SK-N-SH (cell line): ENCODE measurements around the gene NDUFAF4. TPM values are rescaled to one million over a fixed set of nuclear protein-coding genes. Genes with fewer than 3 reads are reported as not detected.

Source experiments
- CTCF ChIA-PET: fragments of 300-600, 350-600 bp; formaldehyde crosslinking; extraction: SDS; loops from one replicate; lab custom pipeline; 2021; lab: Yijun Ruan, JAX
- POLR2A ChIA-PET: fragments of 350-600 bp; sonication (Branson Sonifier 250); formaldehyde crosslinking; extraction: SDS; loops from one replicate; lab custom pipeline; 2020; ENCODE audit warnings: antibody characterized with exemption, inconsistent platforms; lab: Yijun Ruan, JAX
- DNase-seq: peaks from one replicate; pipeline ENCODE4 v3.0.0; 2012
- H2AFZ ChIP-seq: fragments of 200-600 bp; sonication (generic); 2 replicates; pipeline ENCODE4 v1.8.1; 2016; ENCODE audit warnings: antibody characterized with exemption, mild to moderate bottlenecking, low read depth
- H3F3A ChIP-seq: fragments of 200-600 bp; sonication (generic); replicated peaks from 2 replicates; pipeline ENCODE3; 2016; ENCODE audit warnings: antibody characterized with exemption, mild to moderate bottlenecking; ENCODE audit not compliant: insufficient read depth
- H3K27ac ChIP-seq, 2 experiments: fragments of 200-500 bp in 1 of 2; fragments of 200-600 bp in 1 of 2; sonication (Bioruptor generic) in 1 of 2; sonication (generic), shearing (Covaris generic) in 1 of 2; 2 replicates each; pipeline versions ENCODE4 v1.5.1 to v1.6.1; 2014 to 2016; ENCODE audit warnings: low read depth in 2 of 2, inconsistent platforms in 1 of 2, low read length in 1 of 2, mild to moderate bottlenecking in 1 of 2, mixed read lengths in 1 of 2
- H3K27me3 ChIP-seq: fragments of 200-600 bp; sonication (generic), shearing (Covaris generic); 2 replicates; pipeline ENCODE4 v1.6.1; 2016; ENCODE audit warnings: mixed run types; ENCODE audit not compliant: insufficient read depth
- H3K36me3 ChIP-seq, 2 experiments: fragments of 200-500 bp in 1 of 2; fragments of 200-600 bp in 1 of 2; sonication (Bioruptor generic) in 1 of 2; sonication (generic) in 1 of 2; replicated peaks in 1 of 2; 2 replicates each; pipeline versions ENCODE3 to v1.5.1; 2014 to 2016; ENCODE audit warnings: low read length in 1 of 2, mild to moderate bottlenecking in 1 of 2; ENCODE audit not compliant: insufficient read depth in 2 of 2, control insufficient read depth in 1 of 2
- H3K4me1 ChIP-seq, 2 experiments: fragments of 200-500 bp in 1 of 2; fragments of 200-600 bp in 1 of 2; sonication (Bioruptor generic) in 1 of 2; sonication (generic), shearing (Covaris generic) in 1 of 2; 2 replicates each; pipeline versions ENCODE4 v1.5.1 to v1.6.1; 2014 to 2016; ENCODE audit warnings: low read depth in 1 of 2, low read length in 1 of 2, mixed run types in 1 of 2; ENCODE audit not compliant: insufficient read depth in 2 of 2, control insufficient read depth in 1 of 2
- H3K4me2 ChIP-seq: fragments of 200-600 bp; sonication (generic), shearing (Covaris generic); 2 replicates; pipeline ENCODE4 v1.6.1; 2017; ENCODE audit warnings: mixed run types
- H3K4me3 ChIP-seq, 2 experiments: fragments of 200-500 bp in 1 of 2; fragments of 200-600 bp in 1 of 2; sonication (Bioruptor generic) in 1 of 2; sonication (generic), shearing (Covaris generic) in 1 of 2; 2 replicates each; pipeline versions ENCODE4 v1.5.1 to v1.8.1; 2014 to 2016; ENCODE audit warnings: low read depth in 2 of 2, inconsistent platforms in 1 of 2, low read length in 1 of 2, mild to moderate bottlenecking in 1 of 2, mixed read lengths in 1 of 2, moderate library complexity in 1 of 2
- H3K79me2 ChIP-seq: fragments of 200-600 bp; sonication (generic); 2 replicates; pipeline ENCODE4 v1.8.1; 2017; ENCODE audit warnings: mild to moderate bottlenecking; ENCODE audit not compliant: insufficient read depth
- H3K9ac ChIP-seq: fragments of 200-600 bp; sonication (generic); 2 replicates; pipeline ENCODE4 v1.6.1; 2017; ENCODE audit warnings: mixed run types
- H3K9me2 ChIP-seq: fragments of 200-600 bp; sonication (generic); 2 replicates; pipeline ENCODE4 v1.6.1; 2017; ENCODE audit warnings: mixed run types
- H3K9me3 ChIP-seq: fragments of 200-600 bp; sonication (generic); 2 replicates; pipeline ENCODE4 v1.6.1; 2017; ENCODE audit warnings: mixed run types, mild to moderate bottlenecking, moderate library complexity
- H4K20me1 ChIP-seq: fragments of 200-600 bp; sonication (generic); 2 replicates; pipeline ENCODE4 v1.6.1; 2017; ENCODE audit warnings: mild to moderate bottlenecking, mixed run types; ENCODE audit not compliant: insufficient read depth
- CTCF ChIP-seq: fragments of 200-600 bp; sonication (generic); IDR thresholded peaks from 2 replicates; pipeline ENCODE4 v1.6.1; 2017; ENCODE audit warnings: antibody characterized with exemption, mild to moderate bottlenecking, moderate library complexity
- ELF1 ChIP-seq: IDR thresholded peaks from 2 replicates; pipeline ENCODE4 v1.4.0; 2012
- FOSL2 ChIP-seq: IDR thresholded peaks from 2 replicates; pipeline ENCODE4 v1.4.0; 2012; ENCODE audit warnings: low read depth, mild to moderate bottlenecking, moderate library complexity, borderline replicate concordance
- FOXJ3 ChIP-seq: sonication (generic); formaldehyde crosslinking; IDR thresholded peaks from 2 replicates; pipeline ENCODE4 v1.5.1; 2020; ENCODE audit warnings: mild to moderate bottlenecking, missing genetic modification reagents
- JUND ChIP-seq: IDR thresholded peaks from 2 replicates; pipeline ENCODE4 v1.4.0; 2012
- MEF2A ChIP-seq: IDR thresholded peaks from 2 replicates; pipeline ENCODE4 v1.4.0; 2012; ENCODE audit warnings: low read depth, borderline replicate concordance
- POLR2AphosphoS5 ChIP-seq: IDR thresholded peaks from 2 replicates; pipeline ENCODE4 v1.6.1; 2012; ENCODE audit warnings: low read depth, low read length
- RAD21 ChIP-seq: IDR thresholded peaks from 2 replicates; pipeline ENCODE4 v1.6.1; 2012; ENCODE audit warnings: mild to moderate bottlenecking, low read length
- RCOR1 ChIP-seq: fragments of 150-350 bp; IDR thresholded peaks from 2 replicates; pipeline ENCODE4 v1.6.1; 2017; ENCODE audit warnings: antibody characterized with exemption, low read length
- SMC3 ChIP-seq: IDR thresholded peaks from 2 replicates; pipeline ENCODE4 v1.6.1; 2012; ENCODE audit warnings: low read depth, low read length, improper control_type of control experiment
- TAF1 ChIP-seq: IDR thresholded peaks from 2 replicates; pipeline ENCODE4 v1.6.1; 2012; ENCODE audit warnings: low read depth, mild to moderate bottlenecking, low read length, moderate library complexity, borderline replicate concordance
- USF2 ChIP-seq: fragments of 150-350 bp; IDR thresholded peaks from 2 replicates; pipeline ENCODE4 v1.6.1; 2017; ENCODE audit warnings: antibody characterized with exemption, low read length, low read depth, borderline replicate concordance
- WGBS: methylation state at CpG from one replicate; pipeline ENCODE4 v1.1.6; 2017; ENCODE audit warnings: low lambda C conversion rate; 5-methylcytosine and 5-hydroxymethylcytosine counted together
- polyA plus RNA-seq, 3 experiments: library from polyadenylated mRNA; depleted of rRNA; stranded (reverse); fragments of >200 nt; gene quantifications; 2 replicates each; pipeline ENCODE4 v1.2.3, GENCODE V29; 2012
- TF ChIP-seq, protein P1 (sequence below): IDR thresholded peaks from 2 replicates; pipeline ENCODE4 v1.4.0; 2012; ENCODE audit warnings: low read depth, borderline replicate concordance
- TF ChIP-seq, protein P2 (sequence below): fragments of 150-350 bp; IDR thresholded peaks from 2 replicates; pipeline ENCODE4 v1.6.1; 2016; ENCODE audit warnings: mild to moderate bottlenecking, low read depth, low read length

NDUFAF4 gene
- polyA plus RNA-seq, 1 of the 3 experiments (the other 2 are of a cell fraction) = 16.7 TPM

GRCh38 chr6:96899019-96899418, 1.3 kb upstream of the NDUFAF4 start:
- H3F3A ChIP-seq = peaks cover 8% of the 10 kb centered on the region
- CTCF ChIA-PET = interaction anchor here (0.6 to 4.9 kb wide), 36 partner anchors 9 to 845 kb away, joined by 3 to 120 read pairs (median 6); partner anchors contain the start of gene GPR63
- H3K4me3 ChIP-seq = peak overlapping the region in 1 of 2 experiments; percentile 95; a peak in 2 of 4 replicates
- TF ChIP-seq POLR2AphosphoS5 = no peak
- TF ChIP-seq JUND = no peak
- TF ChIP-seq RAD21 = peak; percentile 88
- TF ChIP-seq SMC3 = peak; percentile 85
- TF ChIP-seq CTCF = peak; percentile 79
- TF ChIP-seq, all 33 proteins: peak for 3
- peak; percentile 19 for DNase-seq
- peaks cover 6 to 15% of the 10 kb centered on the region in 2 experiments; a peak in 3 of 4 replicates for H3K4me1 ChIP-seq
- H3K79me2 ChIP-seq = peaks cover 31% of the 10 kb centered on the region
- H3K36me3 ChIP-seq = peaks cover 15 to 24% of the 10 kb centered on the region in 2 experiments
- peak overlapping the region; percentile 100; the same call in 1 of the 2 replicates for H2AFZ ChIP-seq
- no peaks in the 10 kb centered on the region for H3K27me3 ChIP-seq
- H3K9ac ChIP-seq = peak overlapping the region; percentile 62; the same call in 1 of the 2 replicates
- no peaks in the 10 kb centered on the region for H3K9me3 ChIP-seq
- H3K4me2 ChIP-seq = peak overlapping the region; percentile 79
- WGBS = 15% methylated on average over 3 of the region's 3 CpGs
- no peaks in the 10 kb centered on the region for H4K20me1 ChIP-seq
- H3K27ac ChIP-seq = peak overlapping the region; percentile 81 to 84; a peak in 3 of 4 replicates
- H3K9me2 ChIP-seq = no peaks in the 10 kb centered on the region
- POLR2A ChIA-PET = no interaction called here

GRCh38 chr6:96898241-96898851, 655 bp upstream of the NDUFAF4 start:
- ChIA-PET POLR2A (no interaction called here), CTCF (interaction anchor here (0.5 to 4.9 kb wide), 41 partner anchors 10 to 845 kb away, joined by 3 to 120 read pairs (median 5); partner anchors contain the start of gene GPR63)
- Histone ChIP-seq H3K79me2 (peaks cover 35% of the 10 kb centered on the region), H2AFZ (peak overlapping the region; percentile 100), H3K9me3 (no peaks in the 10 kb centered on the region), H3K4me3 (peak overlapping the region; percentile 95), H3K9ac (peak overlapping the region; percentile 62), H4K20me1 (no peaks in the 10 kb centered on the region), H3K27ac (peak overlapping the region; percentile 81 to 84), H3K4me2 (peak overlapping the region; percentile 79), H3K4me1 (peaks cover 6 to 15% of the 10 kb centered on the region in 2 experiments; a peak in 3 of 4 replicates), H3F3A (peaks cover 8% of the 10 kb centered on the region), H3K36me3 (peaks cover 21 to 31% of the 10 kb centered on the region in 2 experiments), H3K9me2 (no peaks in the 10 kb centered on the region), H3K27me3 (no peaks in the 10 kb centered on the region)
- TF ChIP-seq, protein P1, sequence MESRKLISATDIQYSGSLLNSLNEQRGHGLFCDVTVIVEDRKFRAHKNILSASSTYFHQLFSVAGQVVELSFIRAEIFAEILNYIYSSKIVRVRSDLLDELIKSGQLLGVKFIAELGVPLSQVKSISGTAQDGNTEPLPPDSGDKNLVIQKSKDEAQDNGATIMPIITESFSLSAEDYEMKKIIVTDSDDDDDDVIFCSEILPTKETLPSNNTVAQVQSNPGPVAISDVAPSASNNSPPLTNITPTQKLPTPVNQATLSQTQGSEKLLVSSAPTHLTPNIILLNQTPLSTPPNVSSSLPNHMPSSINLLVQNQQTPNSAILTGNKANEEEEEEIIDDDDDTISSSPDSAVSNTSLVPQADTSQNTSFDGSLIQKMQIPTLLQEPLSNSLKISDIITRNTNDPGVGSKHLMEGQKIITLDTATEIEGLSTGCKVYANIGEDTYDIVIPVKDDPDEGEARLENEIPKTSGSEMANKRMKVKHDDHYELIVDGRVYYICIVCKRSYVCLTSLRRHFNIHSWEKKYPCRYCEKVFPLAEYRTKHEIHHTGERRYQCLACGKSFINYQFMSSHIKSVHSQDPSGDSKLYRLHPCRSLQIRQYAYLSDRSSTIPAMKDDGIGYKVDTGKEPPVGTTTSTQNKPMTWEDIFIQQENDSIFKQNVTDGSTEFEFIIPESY = no peak
- TF ChIP-seq TAF1 = no peak
- TF ChIP-seq, protein P2, sequence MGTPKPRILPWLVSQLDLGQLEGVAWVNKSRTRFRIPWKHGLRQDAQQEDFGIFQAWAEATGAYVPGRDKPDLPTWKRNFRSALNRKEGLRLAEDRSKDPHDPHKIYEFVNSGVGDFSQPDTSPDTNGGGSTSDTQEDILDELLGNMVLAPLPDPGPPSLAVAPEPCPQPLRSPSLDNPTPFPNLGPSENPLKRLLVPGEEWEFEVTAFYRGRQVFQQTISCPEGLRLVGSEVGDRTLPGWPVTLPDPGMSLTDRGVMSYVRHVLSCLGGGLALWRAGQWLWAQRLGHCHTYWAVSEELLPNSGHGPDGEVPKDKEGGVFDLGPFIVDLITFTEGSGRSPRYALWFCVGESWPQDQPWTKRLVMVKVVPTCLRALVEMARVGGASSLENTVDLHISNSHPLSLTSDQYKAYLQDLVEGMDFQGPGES = no peak
- no peak for TF ChIP-seq ELF1
- no peak for TF ChIP-seq FOSL2
- no peak for TF ChIP-seq USF2
- TF ChIP-seq RCOR1 = no peak
- TF ChIP-seq FOXJ3 = 0 out of 2 replicates have a peak, but pooled peaks have one; percentile 8
- no peak for TF ChIP-seq MEF2A
- 0 out of 2 replicates have a peak, but pooled peaks have one; percentile 4 for TF ChIP-seq JUND
- 3% methylated on average over 10 of the region's 10 CpGs for WGBS
- DNase-seq = peak; percentile 3
